Measurements from ENCODE around the gene FGF14. TPM values are rescaled to one million over a fixed set of nuclear protein-coding genes. Genes with fewer than 3 reads are reported as not detected.
A peak's percentile ranks its signal among the peaks of the same experiment; 100 is the strongest.

Gene FGF14
- total RNA-seq, 1 donor from 2014 or later: not detected

DNA sequence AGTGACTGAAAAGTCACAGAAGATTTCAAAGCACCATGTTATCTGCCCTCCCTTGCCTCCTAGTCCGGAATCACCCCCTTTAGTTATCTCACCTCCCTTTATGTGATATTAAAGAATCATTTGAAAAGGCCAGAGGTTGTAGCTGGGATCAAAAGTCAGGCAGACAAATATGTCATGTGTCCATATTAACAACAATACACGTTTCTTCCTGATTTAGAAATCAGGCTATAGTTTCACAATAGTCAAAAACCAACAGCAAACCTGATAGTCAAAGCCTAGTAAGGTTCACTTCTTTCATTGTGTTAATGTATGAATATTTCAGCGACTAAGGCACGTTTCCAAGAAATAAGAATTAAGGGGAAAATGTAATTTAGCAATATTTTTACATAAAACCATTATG lies 622.7 kb downstream of the FGF14 start:
- Histone ChIP-seq H3K4me3 (ENCODE audit: low read depth, low read length) (no peak overlapping the region), H3K36me3 (ENCODE audit: control insufficient read depth, insufficient read depth, low read length) (no peaks in the 10 kb centered on the region), H3K27me3 (ENCODE audit: control insufficient read depth, insufficient read depth, low read length) (no peaks in the 10 kb centered on the region)
- TF ChIP-seq, protein P1, sequence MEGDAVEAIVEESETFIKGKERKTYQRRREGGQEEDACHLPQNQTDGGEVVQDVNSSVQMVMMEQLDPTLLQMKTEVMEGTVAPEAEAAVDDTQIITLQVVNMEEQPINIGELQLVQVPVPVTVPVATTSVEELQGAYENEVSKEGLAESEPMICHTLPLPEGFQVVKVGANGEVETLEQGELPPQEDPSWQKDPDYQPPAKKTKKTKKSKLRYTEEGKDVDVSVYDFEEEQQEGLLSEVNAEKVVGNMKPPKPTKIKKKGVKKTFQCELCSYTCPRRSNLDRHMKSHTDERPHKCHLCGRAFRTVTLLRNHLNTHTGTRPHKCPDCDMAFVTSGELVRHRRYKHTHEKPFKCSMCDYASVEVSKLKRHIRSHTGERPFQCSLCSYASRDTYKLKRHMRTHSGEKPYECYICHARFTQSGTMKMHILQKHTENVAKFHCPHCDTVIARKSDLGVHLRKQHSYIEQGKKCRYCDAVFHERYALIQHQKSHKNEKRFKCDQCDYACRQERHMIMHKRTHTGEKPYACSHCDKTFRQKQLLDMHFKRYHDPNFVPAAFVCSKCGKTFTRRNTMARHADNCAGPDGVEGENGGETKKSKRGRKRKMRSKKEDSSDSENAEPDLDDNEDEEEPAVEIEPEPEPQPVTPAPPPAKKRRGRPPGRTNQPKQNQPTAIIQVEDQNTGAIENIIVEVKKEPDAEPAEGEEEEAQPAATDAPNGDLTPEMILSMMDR (IDR thresholded peaks at IDR 0.05; ENCODE audit: insufficient read depth, low read length, poor library complexity, severe bottlenecking): no peak
- no peak for DNase-seq (ENCODE audit: low read depth)

DNA sequence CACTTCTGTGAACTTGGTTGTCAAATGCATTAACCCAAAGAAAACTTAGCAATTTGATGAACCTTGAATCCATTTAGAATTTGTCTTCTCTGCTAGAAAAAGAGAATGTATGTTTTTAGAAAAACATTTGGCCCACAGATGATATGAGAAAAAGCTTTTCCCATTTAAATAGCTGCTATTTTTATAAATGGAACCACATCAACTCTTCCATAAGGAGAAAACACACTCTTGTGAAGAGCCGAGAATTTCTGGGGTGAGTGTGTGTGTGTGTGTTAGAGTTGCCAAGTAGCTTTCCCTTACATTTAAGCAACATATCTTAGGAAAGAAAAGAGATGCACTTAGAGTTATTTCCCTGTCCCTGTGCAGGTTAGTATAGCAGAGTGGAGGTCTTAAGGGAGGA lies 626.6 kb downstream of the FGF14 start:
- Histone ChIP-seq H3K27me3 (ENCODE audit: control insufficient read depth, insufficient read depth, low read length) (no peaks in the 10 kb centered on the region), H3K36me3 (ENCODE audit: control insufficient read depth, insufficient read depth, low read length) (no peaks in the 10 kb centered on the region), H3K4me3 (ENCODE audit: low read depth, low read length) (no peak overlapping the region)
- TF ChIP-seq, protein P1 (IDR thresholded peaks at IDR 0.05; ENCODE audit: insufficient read depth, low read length, poor library complexity, severe bottlenecking): no peak
- DNase-seq (ENCODE audit: low read depth): no peak

DNA sequence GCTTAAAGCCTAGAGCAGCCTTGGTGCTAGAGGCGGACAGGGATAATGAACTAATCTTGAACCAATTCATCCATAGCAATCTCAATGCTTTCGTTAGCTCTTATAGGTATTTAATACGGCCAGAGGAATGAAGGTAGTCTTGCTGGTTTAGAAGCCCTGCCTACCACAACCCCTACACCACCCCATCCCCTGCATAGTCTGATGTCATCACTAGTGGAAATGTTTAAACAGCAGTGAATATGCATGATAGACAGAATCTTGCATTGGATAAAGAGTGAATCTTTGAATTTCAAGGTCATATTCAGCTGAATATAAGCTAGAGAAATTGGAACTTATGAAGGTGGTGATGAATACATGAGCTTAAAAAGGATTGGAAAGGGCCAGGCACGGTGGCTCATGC lies 627.5 kb downstream of the FGF14 start:
- H3K36me3 ChIP-seq (ENCODE audit: control insufficient read depth, insufficient read depth, low read length): no peaks in the 10 kb centered on the region
- H3K4me3 ChIP-seq (ENCODE audit: low read depth, low read length): no peak overlapping the region
- no peaks in the 10 kb centered on the region for H3K27me3 ChIP-seq (ENCODE audit: control insufficient read depth, insufficient read depth, low read length)
- TF ChIP-seq, protein P1 (IDR thresholded peaks at IDR 0.05; ENCODE audit: insufficient read depth, low read length, poor library complexity, severe bottlenecking): no peak
- DNase-seq (ENCODE audit: low read depth): no peak

DNA sequence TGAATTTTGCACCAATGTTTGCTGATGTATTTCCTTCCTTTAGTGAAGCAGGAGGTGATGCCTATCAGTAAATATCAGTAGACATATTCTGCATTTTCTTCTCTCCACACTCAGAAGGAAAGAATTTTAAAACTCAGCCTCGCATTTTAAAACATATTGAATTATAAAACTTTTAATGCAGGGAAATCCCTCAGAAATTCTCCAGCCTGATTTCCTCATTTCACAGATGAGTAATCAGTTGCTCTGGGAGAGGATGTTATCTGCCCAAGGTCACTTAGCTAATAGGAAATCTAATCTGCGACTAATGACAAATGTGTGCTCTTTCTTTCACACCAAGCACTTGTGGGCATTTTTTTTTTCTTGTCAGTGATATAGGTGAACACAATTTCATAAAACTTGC lies 628.8 kb downstream of the FGF14 start:
- Histone ChIP-seq H3K4me3 (ENCODE audit: low read depth, low read length) (no peak overlapping the region), H3K36me3 (ENCODE audit: control insufficient read depth, insufficient read depth, low read length) (no peaks in the 10 kb centered on the region), H3K27me3 (ENCODE audit: control insufficient read depth, insufficient read depth, low read length) (no peaks in the 10 kb centered on the region)
- no peak for DNase-seq (ENCODE audit: low read depth)
- TF ChIP-seq, protein P1 (IDR thresholded peaks at IDR 0.05; ENCODE audit: insufficient read depth, low read length, poor library complexity, severe bottlenecking): no peak

DNA sequence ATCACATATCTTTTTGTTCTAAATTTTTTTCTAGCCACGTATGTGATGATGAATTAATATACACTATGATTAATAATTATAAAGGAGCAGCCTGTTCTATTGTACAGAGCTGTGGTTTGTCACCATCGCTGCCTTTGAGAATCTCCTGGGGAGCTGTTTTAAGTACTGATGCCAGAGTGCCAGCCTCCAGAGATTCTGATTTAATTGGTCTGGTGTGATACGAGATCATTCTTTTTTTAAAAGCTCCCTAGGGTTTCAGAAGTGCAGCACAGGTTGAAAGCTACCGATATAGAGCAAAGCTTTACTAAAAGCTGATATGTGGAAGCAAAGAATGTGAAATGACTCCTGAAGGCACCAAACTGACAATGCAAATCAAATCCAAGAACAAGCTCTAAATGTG lies 634.7 kb downstream of the FGF14 start:
- Histone ChIP-seq H3K27me3 (ENCODE audit: control insufficient read depth, insufficient read depth, low read length) (no peaks in the 10 kb centered on the region), H3K36me3 (ENCODE audit: control insufficient read depth, insufficient read depth, low read length) (no peaks in the 10 kb centered on the region), H3K4me3 (ENCODE audit: low read depth, low read length) (no peak overlapping the region)
- TF ChIP-seq, protein P1 (IDR thresholded peaks at IDR 0.05; ENCODE audit: insufficient read depth, low read length, poor library complexity, severe bottlenecking): no peak
- no peak for DNase-seq (ENCODE audit: low read depth)

DNA sequence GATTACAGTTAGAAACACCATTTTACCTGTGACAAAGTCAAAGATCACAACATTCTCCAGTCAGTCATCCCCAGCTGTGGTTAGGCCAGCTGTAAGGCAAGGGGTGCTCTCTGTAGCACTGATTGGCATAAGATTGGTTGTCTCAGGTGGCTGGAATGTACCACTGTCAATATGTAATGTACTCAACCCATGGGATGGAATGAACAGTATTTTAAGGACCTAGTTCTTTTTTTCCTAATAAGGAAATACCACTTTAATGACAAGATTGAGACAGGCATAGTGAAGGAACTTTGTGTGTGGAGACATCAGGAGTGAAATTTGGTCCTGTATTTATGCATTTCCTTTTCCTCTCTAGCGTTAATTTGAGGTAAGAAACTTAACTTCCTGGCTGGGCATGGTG lies 638.7 kb downstream of the FGF14 start:
- TF ChIP-seq, protein P1 (IDR thresholded peaks at IDR 0.05; ENCODE audit: insufficient read depth, low read length, poor library complexity, severe bottlenecking): no peak
- Histone ChIP-seq H3K36me3 (ENCODE audit: control insufficient read depth, insufficient read depth, low read length) (no peaks in the 10 kb centered on the region), H3K4me3 (ENCODE audit: low read depth, low read length) (no peak overlapping the region), H3K27me3 (ENCODE audit: control insufficient read depth, insufficient read depth, low read length) (no peaks in the 10 kb centered on the region)
- DNase-seq (ENCODE audit: low read depth): peak; percentile 48
